Gastroesophageal sphincter (tissue), 3 donors: ENCODE data around the gene VPS13D.

Experiments used
- EP300 ChIP-seq: sonication (generic); formaldehyde crosslinking; IDR thresholded peaks from one replicate; pipeline ENCODE4 v1.6.1; 2017; ENCODE audit warnings: antibody characterized with exemption, mild to moderate bottlenecking
- TF ChIP-seq, protein P1 (sequence below), 4 experiments: fragments of 200-600 bp in 2 of 4; fragments of 450-650 bp in 2 of 4; sonication (generic) in 1 of 4; IDR thresholded peaks; one replicate each; pipeline ENCODE4 v1.5.1; 2017 to 2019; ENCODE audit warnings: antibody characterized with exemption in 4 of 4, mild to moderate bottlenecking in 2 of 4, moderate library complexity in 2 of 4

DNA sequence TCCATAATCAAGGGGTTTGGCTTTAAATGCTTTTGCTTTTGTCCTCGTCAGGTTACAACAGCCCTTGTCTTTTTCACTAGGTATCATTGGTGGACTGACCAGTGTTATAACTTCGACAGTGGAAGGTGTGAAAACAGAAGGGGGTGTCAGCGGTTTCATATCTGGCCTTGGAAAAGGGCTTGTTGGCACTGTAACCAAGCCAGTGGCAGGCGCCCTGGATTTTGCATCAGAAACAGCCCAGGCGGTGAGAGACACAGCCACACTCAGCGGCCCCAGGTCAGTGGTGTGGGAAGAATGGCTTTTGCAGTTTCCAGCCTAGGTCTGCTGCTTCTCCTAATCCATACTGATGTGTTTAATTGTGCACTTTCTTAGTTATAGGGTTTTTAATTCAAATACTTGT is 230.3 kb downstream of the VPS13D start:
- TF ChIP-seq, protein P1, sequence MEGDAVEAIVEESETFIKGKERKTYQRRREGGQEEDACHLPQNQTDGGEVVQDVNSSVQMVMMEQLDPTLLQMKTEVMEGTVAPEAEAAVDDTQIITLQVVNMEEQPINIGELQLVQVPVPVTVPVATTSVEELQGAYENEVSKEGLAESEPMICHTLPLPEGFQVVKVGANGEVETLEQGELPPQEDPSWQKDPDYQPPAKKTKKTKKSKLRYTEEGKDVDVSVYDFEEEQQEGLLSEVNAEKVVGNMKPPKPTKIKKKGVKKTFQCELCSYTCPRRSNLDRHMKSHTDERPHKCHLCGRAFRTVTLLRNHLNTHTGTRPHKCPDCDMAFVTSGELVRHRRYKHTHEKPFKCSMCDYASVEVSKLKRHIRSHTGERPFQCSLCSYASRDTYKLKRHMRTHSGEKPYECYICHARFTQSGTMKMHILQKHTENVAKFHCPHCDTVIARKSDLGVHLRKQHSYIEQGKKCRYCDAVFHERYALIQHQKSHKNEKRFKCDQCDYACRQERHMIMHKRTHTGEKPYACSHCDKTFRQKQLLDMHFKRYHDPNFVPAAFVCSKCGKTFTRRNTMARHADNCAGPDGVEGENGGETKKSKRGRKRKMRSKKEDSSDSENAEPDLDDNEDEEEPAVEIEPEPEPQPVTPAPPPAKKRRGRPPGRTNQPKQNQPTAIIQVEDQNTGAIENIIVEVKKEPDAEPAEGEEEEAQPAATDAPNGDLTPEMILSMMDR (IDR thresholded peaks at IDR 0.05): no peak
- TF ChIP-seq EP300: no peak
